ENCODE measurements around the gene ZNF81.

DNA sequence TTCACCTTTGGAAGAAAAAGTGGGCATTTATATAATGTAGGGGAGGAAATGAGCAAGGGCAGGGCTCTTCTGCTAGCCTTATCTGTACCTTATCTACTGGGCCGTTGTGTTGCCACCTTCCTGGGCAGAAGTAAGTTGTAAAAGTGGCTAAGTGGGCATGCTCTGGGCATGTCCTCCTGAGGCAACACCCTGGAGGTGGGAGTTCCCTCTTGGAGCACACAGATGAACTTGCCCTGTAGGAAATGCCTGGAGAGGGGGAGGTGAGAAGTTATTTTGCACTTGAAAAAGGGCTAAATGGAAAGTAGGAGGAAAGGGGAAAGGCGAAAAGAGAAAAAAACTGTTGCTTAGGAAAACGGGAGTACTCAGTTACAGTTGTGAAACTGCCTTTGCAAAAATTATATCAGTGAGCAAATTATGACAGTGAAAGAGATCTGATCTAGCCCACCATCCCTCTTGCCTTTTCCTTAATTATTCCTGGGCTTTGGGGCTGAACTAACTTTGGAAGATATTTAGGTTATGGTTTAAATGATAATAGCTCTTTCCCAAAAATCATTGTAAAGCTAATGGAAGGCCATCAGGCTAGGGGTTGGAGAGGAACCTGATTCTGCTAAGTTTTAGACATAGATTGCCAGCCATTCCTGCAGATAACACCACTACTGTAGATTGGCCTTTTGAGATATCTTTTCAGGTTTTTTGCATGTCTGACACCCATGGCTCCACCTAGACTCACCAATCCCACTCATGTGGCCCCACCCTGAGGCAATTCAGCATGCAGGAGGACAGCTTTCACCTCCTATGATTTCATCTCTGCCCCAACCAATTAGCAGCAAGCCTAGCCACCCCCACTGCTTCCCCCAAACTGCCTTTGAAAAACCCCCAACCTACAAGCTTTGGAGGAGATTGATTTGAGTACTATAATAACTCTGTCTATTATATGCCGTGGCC lies 20.5 kb upstream of the ZNF81 start:
- TF ChIP-seq, protein P1, sequence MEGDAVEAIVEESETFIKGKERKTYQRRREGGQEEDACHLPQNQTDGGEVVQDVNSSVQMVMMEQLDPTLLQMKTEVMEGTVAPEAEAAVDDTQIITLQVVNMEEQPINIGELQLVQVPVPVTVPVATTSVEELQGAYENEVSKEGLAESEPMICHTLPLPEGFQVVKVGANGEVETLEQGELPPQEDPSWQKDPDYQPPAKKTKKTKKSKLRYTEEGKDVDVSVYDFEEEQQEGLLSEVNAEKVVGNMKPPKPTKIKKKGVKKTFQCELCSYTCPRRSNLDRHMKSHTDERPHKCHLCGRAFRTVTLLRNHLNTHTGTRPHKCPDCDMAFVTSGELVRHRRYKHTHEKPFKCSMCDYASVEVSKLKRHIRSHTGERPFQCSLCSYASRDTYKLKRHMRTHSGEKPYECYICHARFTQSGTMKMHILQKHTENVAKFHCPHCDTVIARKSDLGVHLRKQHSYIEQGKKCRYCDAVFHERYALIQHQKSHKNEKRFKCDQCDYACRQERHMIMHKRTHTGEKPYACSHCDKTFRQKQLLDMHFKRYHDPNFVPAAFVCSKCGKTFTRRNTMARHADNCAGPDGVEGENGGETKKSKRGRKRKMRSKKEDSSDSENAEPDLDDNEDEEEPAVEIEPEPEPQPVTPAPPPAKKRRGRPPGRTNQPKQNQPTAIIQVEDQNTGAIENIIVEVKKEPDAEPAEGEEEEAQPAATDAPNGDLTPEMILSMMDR (conservative IDR thresholded peaks at IDR 0.05 in 1 of 2, IDR thresholded peaks at IDR 0.05 in 1 of 2; ENCODE audit: extremely low read depth in 1 of 2, insufficient read depth in 1 of 2, low read depth in 1 of 2, low read length in 2 of 2), result no peak
- no peak for TF ChIP-seq EZH2 (IDR thresholded peaks at IDR 0.05; ENCODE audit: borderline replicate concordance, low read length)

All from mammary epithelial cell (primary cell).